GM12878 (cell line): ENCODE data around the gene ENTPD6. TPM values are rescaled to one million over a fixed set of nuclear protein-coding genes. Genes with fewer than 3 reads are reported as not detected.

Experiments used
- ATAC-seq: fragments of 200-7000 bp; cut with Tn5 transposase; 3 replicates; pipeline ENCODE4 v1.9.1; 2020; ENCODE audit warnings: mild to moderate bottlenecking, moderate library complexity
- BruUV-seq: library from RNA; stranded (reverse); fragments of 400-500 nt; replicated peaks from 2 replicates; lab custom pipeline; 2021; lab: Mats Ljungman, UMichigan
- CTCF ChIA-PET: fragments of 300-600 bp; sonication (Branson Sonifier 250); formaldehyde crosslinking; extraction: SDS; loops from one replicate; lab custom pipeline; 2021; ENCODE audit warnings: inconsistent platforms; lab: Yijun Ruan, JAX
- POLR2A ChIA-PET: fragments of 350-600 bp; formaldehyde crosslinking; extraction: SDS; loops from one replicate; lab custom pipeline; 2021; ENCODE audit warnings: inconsistent platforms; lab: Charles Lee
- RAD21 ChIA-PET: fragments of 300-600 bp; sonication (Branson Sonifier 250); formaldehyde crosslinking; loops from one replicate; lab custom pipeline; 2023; ENCODE audit warnings: antibody characterized with exemption; ENCODE audit not compliant: unreplicated experiment; lab: Charles Lee
- SMC1A ChIA-PET: fragments of 300-600 bp; sonication (Branson Sonifier 250); formaldehyde crosslinking; loops from one replicate; lab custom pipeline; 2023; ENCODE audit not compliant: unreplicated experiment, uncharacterized antibody; lab: Charles Lee
- DNase-seq: peaks from one replicate; pipeline ENCODE4 v3.0.0-alpha.2; 2011; ENCODE audit warnings: low read depth, low spot score
- FAIRE-seq: peaks from 3 replicates; lab custom pipeline; 2011; peaks lifted over from hg19 to GRCh38; lab: Jason Lieb, UNC
- H2AFZ ChIP-seq: 2 replicates; pipeline ENCODE4 v1.6.0; 2011; ENCODE audit warnings: low read depth, low read length, control low read depth; ENCODE audit not compliant: control insufficient read depth
- H3K27ac ChIP-seq: 2 replicates; pipeline ENCODE4 v1.5.1; 2011; ENCODE audit warnings: control low read depth; ENCODE audit not compliant: control insufficient read depth, insufficient read depth
- H3K27me3 ChIP-seq, 2 experiments: replicated peaks in 1 of 2; 2 replicates each; pipeline versions ENCODE4 v1.6.0 to v1.6.1; 2011; ENCODE audit warnings: low read length in 1 of 2; ENCODE audit not compliant: control insufficient read depth in 2 of 2, insufficient read depth in 2 of 2
- H3K36me3 ChIP-seq, 2 experiments: 2 replicates each; pipeline ENCODE4 v1.5.1; 2011; ENCODE audit warnings: low read length in 1 of 2; ENCODE audit not compliant: control insufficient read depth in 2 of 2, insufficient read depth in 2 of 2
- H3K4me1 ChIP-seq: 2 replicates; pipeline ENCODE4 v1.6.1; 2011; ENCODE audit warnings: mild to moderate bottlenecking, low read length, moderate library complexity, mixed read lengths; ENCODE audit not compliant: control insufficient read depth, insufficient read depth
- H3K4me2 ChIP-seq: 2 replicates; pipeline ENCODE4 v1.6.0; 2011; ENCODE audit warnings: control low read depth; ENCODE audit not compliant: control insufficient read depth, insufficient read depth
- H3K4me3 ChIP-seq: fragments of 200-600 bp; sonication (generic); 2 replicates; pipeline ENCODE4 v1.5.1; 2016
- H3K79me2 ChIP-seq: 2 replicates; pipeline ENCODE4 v1.6.0; 2011; ENCODE audit warnings: low read length; ENCODE audit not compliant: control insufficient read depth, insufficient read depth
- H3K9ac ChIP-seq: 2 replicates; pipeline ENCODE4 v1.8.0; 2011; ENCODE audit warnings: low read length, control low read depth, mixed read lengths; ENCODE audit not compliant: control insufficient read depth, insufficient read depth
- H3K9me3 ChIP-seq: replicated peaks from 3 replicates; pipeline ENCODE4 v1.5.1; 2011; ENCODE audit warnings: mild to moderate bottlenecking, low read length; ENCODE audit not compliant: control insufficient read depth, insufficient read depth
- H4K20me1 ChIP-seq: 2 replicates; pipeline ENCODE4 v1.6.0; 2011; ENCODE audit not compliant: control insufficient read depth, insufficient read depth
- CUX1 ChIP-seq: IDR thresholded peaks from 2 replicates; pipeline ENCODE4 v1.6.1; 2012; ENCODE audit warnings: improper control_type of control experiment, low read depth, low read length; ENCODE audit not compliant: insufficient replicate concordance
- PKNOX1 ChIP-seq: fragments of 450-650 bp; IDR thresholded peaks from 2 replicates; pipeline ENCODE4 v1.6.1; 2016; ENCODE audit warnings: mild to moderate bottlenecking
- POLR2AphosphoS5 ChIP-seq: IDR thresholded peaks from 2 replicates; pipeline ENCODE4 v1.6.1; 2011; ENCODE audit warnings: mild to moderate bottlenecking, low read length, inconsistent platforms
- RBBP5 ChIP-seq: fragments of 200-600 bp; sonication (generic); conservative IDR thresholded peaks from 2 replicates; pipeline ENCODE4 v1.6.1; 2016
- SMAD1 ChIP-seq: fragments of 450-650 bp; IDR thresholded peaks from 2 replicates; pipeline ENCODE4 v1.6.1; 2018; ENCODE audit warnings: mild to moderate bottlenecking, low read depth; ENCODE audit not compliant: partially characterized antibody
- SMAD5 ChIP-seq: IDR thresholded peaks from 2 replicates; pipeline ENCODE4 v1.6.1; 2016; ENCODE audit warnings: antibody characterized with exemption, low read depth
- WRNIP1 ChIP-seq: IDR thresholded peaks from 2 replicates; pipeline ENCODE4 v1.6.1; 2011; ENCODE audit warnings: low read depth, low read length, improper control_type of control experiment, borderline replicate concordance
- ZNF274 ChIP-seq: IDR thresholded peaks from one replicate; pipeline ENCODE4 v1.8.0; 2011; ENCODE audit not compliant: insufficient read length, insufficient read depth
- ZZZ3 ChIP-seq: IDR thresholded peaks from 2 replicates; pipeline ENCODE4 v1.6.1; 2011; ENCODE audit warnings: low read depth; ENCODE audit not compliant: control insufficient read depth, insufficient read length
- WGBS: methylation state at CpG from one replicate; pipeline ENCODE4 v1.1.6; 2016; ENCODE audit warnings: low lambda C conversion rate; ENCODE audit not compliant: insufficient replicate concordance, insufficient coverage; ENCODE audit errors: missing lambda C conversion rate; 5-methylcytosine and 5-hydroxymethylcytosine counted together
- in situ Hi-C: fragments of 300-500 bp; cut with MboI; formaldehyde crosslinking; loops from 9 replicates; pipeline ENCODE4 v1.14.3; 2018; ENCODE audit warnings: mixed read lengths
- intact Hi-C: fragments of 100-400 bp; cut with micrococcal nuclease; formaldehyde crosslinking; loops from one replicate; pipeline ENCODE4 v1.14.2; 2022; ENCODE audit not compliant: unreplicated experiment
- polyA plus RNA-seq, 11 experiments: library from polyadenylated mRNA; depleted of rRNA in 4 of 11; unstranded in 6 of 11; stranded (reverse) in 5 of 11; fragments of >200 nt; fragmentation: Nextera tagmentation in 4 of 11; fragmentation: Illumina TruSeq in 1 of 11; extraction: Ambion mirVana in 4 of 11; extraction: Trizol in 1 of 11; gene quantifications; 1 replicate in 1 of 11; 2 replicates in 10 of 11; pipeline versions ENCODE4 v1.2.1 to v1.2.3, GENCODE V29; 2011 to 2016; ENCODE audit warnings: inconsistent platforms in 2 of 11, missing spikeins in 2 of 11, low read depth in 1 of 11
- total RNA-seq, 4 experiments: library from RNA; depleted of rRNA in 3 of 4; stranded (reverse); fragments of >200 nt in 3 of 4; fragmentation: Illumina TruSeq in 1 of 4; extraction: Trizol in 1 of 4; gene quantifications; 2 replicates each; pipeline versions ENCODE4 v1.2.1 to v1.2.3, GENCODE V29; 2013 to 2021

Gene ENTPD6
- total and polyA plus RNA-seq, 10 of the 15 experiments (the other 5 are each of a cell fraction or from before 2014, with no cell fraction given), result 0.53 to 45.4 (median 31.1) TPM

GRCh38 chr20:25148982-25149846 is 46.3 kb upstream of the ENTPD6 start:
- ChIA-PET SMC1A (interaction anchor here (0.8 to 1.1 kb wide), 2 partner anchors 71 to 74 kb away, joined by 3 read pairs; no protein-coding TSS in a partner anchor), CTCF (no interaction called here), POLR2A (no interaction called here), RAD21 (interaction anchor here (0.6 kb wide), 1 partner anchor 825 kb away, joined by 3 read pairs; no protein-coding TSS in a partner anchor)
- no peaks in the 10 kb centered on the region for H3K9me3 ChIP-seq
- peaks cover 3 to 4% of the 10 kb centered on the region in 2 experiments for H3K27me3 ChIP-seq
- 53% methylated on average over 17 of the region's 17 CpGs for WGBS
- no peaks in the 10 kb centered on the region for H3K4me1 ChIP-seq
- no peak overlapping the region for H3K4me2 ChIP-seq
- H3K27ac ChIP-seq, result no peak overlapping the region
- H4K20me1 ChIP-seq, result no peaks in the 10 kb centered on the region
- FAIRE-seq (no peak), DNase-seq (no peak), ATAC-seq (no peak)
- in situ Hi-C loops (no loop called here), intact Hi-C loops (no loop called here)
- H3K4me3 ChIP-seq, result no peak overlapping the region
- no peak overlapping the region for H2AFZ ChIP-seq
- TF ChIP-seq ZZZ3 (no peak), RBBP5 (no peak)
- BruUV-seq, result no TSS peak
- H3K79me2 ChIP-seq, result no peaks in the 10 kb centered on the region
- no peaks in the 10 kb centered on the region for H3K36me3 ChIP-seq
- no peak overlapping the region for H3K9ac ChIP-seq

GRCh38 chr20:25150016-25150415 is 45.5 kb upstream of the ENTPD6 start:
- H3K36me3 ChIP-seq, result no peaks in the 10 kb centered on the region
- ChIA-PET SMC1A (no interaction called here), CTCF (no interaction called here), RAD21 (no interaction called here), POLR2A (no interaction called here)
- H3K4me2 ChIP-seq, result no peak overlapping the region
- no peak overlapping the region for H3K4me3 ChIP-seq
- WGBS, result 59% methylated on average over 6 of the region's 6 CpGs
- no peak overlapping the region for H3K9ac ChIP-seq
- intact Hi-C loops (no loop called here), in situ Hi-C loops (loop anchor here (10.0 kb wide), 1 partner anchor 355 kb away; no protein-coding TSS in a partner anchor)
- H4K20me1 ChIP-seq, result no peaks in the 10 kb centered on the region
- no peak overlapping the region for H3K27ac ChIP-seq
- H3K27me3 ChIP-seq, result peaks cover 3 to 4% of the 10 kb centered on the region in 2 experiments
- no TSS peak for BruUV-seq
- DNase-seq (no peak), FAIRE-seq (no peak), ATAC-seq (no peak)
- H3K9me3 ChIP-seq, result no peaks in the 10 kb centered on the region
- H2AFZ ChIP-seq, result no peak overlapping the region
- no peaks in the 10 kb centered on the region for H3K4me1 ChIP-seq
- H3K79me2 ChIP-seq, result no peaks in the 10 kb centered on the region
- no peak for TF ChIP-seq SMAD5
- TF ChIP-seq POLR2AphosphoS5, result no peak
- no peak for TF ChIP-seq ZNF274
- TF ChIP-seq PKNOX1, result no peak
- TF ChIP-seq WRNIP1, result no peak
- no peak for TF ChIP-seq SMAD1
- TF ChIP-seq CUX1, result no peak
